Measurements from ENCODE around the gene DOCK4.

DOCK4 gene

DNA sequence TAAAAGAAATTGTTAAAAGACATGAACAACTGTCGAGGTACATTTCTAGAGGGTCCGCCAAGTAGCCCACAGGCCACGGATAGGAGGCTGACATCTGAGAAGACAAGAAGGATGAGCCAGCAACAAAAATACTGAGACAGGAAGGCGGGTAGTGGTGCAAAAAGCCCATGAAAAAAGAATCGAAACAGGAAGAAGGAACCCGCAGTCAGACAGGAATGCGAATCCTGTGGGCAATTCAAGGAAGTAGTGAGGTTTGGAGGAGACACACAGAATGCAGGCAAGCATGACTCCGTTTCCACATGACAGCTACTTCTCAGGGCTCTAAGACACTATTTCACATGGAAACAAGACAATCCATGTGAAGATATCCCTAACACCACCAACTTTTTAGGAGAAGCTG lies 125.2 kb downstream of the DOCK4 start:
- no peak for DNase-seq (ENCODE audit: low spot score)

GRCh38 chr7:112080441-112080840 lies 125.8 kb downstream of the DOCK4 start:
- no peak for DNase-seq (ENCODE audit: low spot score)

DNA sequence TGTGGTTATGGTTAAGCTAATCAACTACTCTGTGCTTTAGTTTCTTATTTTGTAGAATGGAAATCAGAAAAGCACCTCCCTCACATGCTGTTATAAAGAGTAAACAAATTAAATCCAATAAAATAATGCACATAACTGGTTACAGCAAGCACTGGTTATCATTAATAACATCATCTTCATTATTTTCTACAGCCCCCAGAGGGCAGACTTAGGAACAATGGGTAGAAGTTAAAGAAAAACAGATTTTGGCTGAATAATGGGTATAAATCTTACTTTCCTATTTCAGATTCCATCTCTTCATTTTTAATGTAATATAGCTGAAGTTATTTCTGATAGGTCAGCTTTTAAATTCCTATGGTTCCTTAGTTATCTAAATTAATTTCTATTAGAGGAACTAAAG lies 126.5 kb downstream of the DOCK4 start:
- no peak for DNase-seq (ENCODE audit: low spot score)

DNA sequence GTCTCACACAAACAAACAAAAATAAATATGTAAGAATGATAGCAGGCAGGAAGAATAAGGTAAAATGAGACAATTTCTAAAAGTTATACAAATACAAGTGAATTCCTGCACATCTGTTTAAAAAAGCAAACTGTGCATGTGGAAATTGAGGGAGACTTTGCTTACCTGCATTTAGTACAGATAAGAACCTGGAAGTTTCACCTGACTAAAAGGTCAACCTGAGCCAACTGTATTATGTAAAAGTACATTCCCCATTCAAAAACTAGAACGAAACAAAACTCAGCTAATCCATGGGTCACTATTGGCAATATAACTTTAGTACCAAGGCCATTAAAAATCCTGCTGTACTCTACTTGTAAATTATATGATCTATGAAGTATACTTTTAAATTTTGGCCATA lies 127.1 kb downstream of the DOCK4 start:
- DNase-seq (ENCODE audit: low spot score), result no peak

- DNase-seq (ENCODE audit: low spot score), result no peak
Observed at GRCh38 chr7:112076324-112076723, 129.9 kb downstream of the DOCK4 start.

DNA sequence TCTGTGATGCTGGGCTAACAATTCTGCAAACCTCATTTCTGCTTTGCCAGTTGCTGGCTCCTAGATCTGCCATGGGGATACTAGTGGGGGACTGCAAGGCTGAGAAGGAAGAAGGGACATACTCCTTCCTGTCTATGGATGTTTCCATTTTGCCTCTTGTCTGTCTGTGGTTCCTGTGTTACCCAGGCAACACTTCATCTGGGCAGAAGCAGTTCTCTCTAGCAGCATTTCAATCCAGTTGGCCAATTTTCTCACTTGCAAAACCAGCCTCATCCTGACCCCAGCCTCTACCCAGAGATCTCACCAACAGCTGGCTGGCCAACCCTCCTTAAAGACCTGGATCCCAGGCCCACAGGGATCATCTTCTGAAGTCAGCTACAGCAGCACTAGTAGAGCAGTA lies 131.7 kb downstream of the DOCK4 start:
- no peak for DNase-seq (ENCODE audit: low spot score)

DNA sequence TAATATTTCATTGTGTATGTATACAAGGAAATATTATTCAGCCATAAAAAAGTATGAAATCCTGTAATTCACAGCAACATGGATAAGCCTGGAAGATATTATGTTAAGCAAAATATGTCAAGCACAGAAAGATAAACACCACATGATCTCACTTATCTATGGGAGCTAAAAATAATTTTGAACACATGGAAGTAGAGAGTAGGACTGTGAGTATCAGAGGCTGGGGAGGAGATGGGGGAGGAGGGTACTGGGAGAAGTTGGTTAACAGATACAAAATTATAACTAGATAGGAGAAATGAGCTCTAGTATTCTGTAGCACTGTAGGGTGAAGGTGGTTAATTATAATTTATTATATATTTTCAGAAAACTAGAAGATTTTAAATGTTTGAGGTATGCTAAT lies 132.7 kb downstream of the DOCK4 start:
- no peak for DNase-seq (ENCODE audit: low spot score)

DNA sequence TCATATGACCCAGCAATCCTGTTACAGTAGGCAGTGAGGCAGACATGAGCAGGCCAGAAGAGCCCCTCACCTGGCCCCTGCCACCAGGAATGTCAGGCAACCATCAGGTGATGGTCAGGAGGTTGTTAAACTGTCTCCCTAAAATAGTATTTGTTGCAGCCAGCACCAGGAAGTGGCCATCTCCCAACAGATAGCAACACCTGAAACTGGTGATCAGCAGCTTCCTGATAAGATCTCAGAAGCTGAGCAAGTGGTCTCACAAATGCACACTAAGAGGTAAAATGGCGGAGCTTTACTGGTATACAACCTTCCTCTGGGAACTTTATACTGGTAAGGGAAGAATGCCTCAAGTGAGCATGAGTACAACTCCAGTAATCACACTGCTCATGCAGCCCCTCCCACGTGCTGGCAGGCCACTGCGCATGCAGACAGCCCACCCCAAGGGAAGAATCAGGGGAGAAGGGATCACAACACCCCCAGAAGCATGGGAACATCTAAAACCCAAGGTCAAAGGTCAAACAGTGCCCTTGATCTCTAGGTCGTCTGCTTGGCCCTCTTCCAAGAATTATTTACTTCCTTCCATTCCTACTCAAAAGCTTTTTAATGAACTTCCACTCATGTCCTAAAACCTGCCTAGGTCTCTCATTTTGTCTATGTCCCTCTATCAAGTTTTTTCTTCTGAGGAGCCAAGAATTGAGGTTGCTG lies 133.5 kb downstream of the DOCK4 start:
- no peak for DNase-seq (ENCODE audit: low spot score)

- DNase-seq (ENCODE audit: low spot score), result no peak
Observed at GRCh38 chr7:112071856-112072255, 134.3 kb downstream of the DOCK4 start.

DNA sequence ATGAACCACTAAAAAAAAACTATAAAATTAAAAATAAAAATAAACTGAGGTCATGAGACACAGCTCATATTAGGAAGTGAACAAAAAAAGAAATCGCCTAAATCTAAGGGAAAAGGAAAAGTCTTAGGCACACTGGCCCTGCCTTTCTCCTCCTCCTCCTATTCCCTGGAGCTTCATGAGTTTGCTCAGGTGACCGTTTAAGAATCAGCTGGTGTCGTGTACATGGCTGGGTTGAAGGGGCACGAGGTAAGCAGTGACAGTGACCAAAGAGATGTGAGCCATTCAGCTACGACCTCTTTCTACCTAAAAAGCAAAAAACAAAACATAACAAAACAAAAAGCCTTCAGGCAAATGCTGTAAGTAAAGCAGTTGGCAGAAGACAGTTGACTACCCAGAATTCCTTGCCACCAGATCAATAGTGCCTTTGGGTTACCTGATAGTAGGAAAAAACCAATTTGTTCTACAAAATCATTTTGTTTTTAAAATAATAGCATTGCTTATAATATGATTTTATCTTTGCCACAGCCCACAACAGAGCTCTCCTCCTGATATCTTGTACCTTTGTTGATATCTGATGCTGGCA lies 135.4 kb downstream of the DOCK4 start:
- no peak for DNase-seq (ENCODE audit: low spot score)

DNA sequence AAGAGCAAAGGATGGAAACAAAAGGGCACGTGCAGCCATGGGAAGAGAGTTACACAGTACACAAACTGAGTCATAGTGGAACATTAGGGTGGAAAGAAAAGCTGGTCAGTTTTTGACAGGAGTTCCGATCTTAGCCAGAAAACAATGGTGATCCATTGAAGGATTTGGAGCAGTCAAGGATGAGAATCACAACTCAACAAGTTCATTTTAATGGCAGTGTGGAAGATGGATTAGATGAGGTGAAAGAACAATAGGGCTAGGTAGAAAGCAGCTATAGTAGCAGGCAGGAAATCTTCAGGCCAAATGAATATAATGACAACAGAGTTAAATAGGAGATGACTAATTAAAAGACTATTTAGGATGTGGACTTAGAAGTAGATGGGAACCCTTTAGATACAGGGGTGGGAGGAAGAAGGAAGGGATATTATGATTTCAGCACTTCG lies 136.3 kb downstream of the DOCK4 start:
- DNase-seq (ENCODE audit: low spot score), result no peak

GRCh38 chr7:112068967-112069366 lies 137.2 kb downstream of the DOCK4 start:
- DNase-seq (ENCODE audit: low spot score), result no peak

GRCh38 chr7:112067632-112068540 lies 138.3 kb downstream of the DOCK4 start:
- DNase-seq (ENCODE audit: low spot score), result no peak

- DNase-seq (ENCODE audit: low spot score), result no peak
Observed at GRCh38 chr7:112067200-112067599, 139.0 kb downstream of the DOCK4 start.

DNA sequence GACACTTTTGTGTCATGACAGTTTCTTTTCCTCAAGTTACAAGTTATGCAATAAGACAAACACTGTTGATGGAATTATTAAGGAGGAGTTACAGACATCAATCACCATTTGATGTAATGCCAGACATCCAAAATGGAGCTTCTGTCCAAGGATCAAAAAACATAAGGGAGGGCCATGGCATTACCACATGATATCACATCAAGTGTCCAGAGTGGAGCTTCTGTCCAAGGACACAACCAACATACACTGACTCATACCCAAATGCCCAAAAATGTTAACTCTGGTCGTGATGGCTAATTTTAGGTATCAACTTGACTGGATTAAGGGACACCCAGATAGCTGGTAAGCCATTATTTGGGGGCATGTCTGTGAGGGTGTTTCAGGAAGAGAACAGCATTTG lies 140.4 kb downstream of the DOCK4 start:
- no peak for DNase-seq (ENCODE audit: low spot score)

- no peak for DNase-seq (ENCODE audit: low spot score)
Observed at GRCh38 chr7:112064627-112065385, 141.4 kb downstream of the DOCK4 start.

DNA sequence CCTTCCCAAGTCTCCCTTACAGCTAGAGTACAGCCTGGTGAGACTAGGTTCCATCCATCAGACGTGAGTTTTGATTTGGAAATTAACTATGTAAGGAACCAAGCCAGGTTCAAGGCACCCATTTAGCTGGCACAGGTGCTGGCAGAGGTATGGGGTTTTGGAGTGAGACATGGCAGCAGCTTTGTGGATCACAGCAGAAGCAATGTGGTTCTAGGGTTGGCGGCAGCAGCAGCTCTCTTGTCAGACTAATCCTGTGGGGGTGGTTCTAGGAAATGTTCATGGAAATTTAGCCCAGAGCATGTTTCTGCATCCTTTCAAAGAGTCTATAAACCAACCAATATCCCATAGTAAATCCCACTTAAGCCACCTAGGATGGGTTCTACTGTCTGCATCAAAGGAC lies 142.2 kb downstream of the DOCK4 start:
- DNase-seq (ENCODE audit: low spot score), result no peak

GRCh38 chr7:112061051-112061450 lies 145.1 kb downstream of the DOCK4 start:
- no peak for DNase-seq (ENCODE audit: low spot score)

GRCh38 chr7:112060625-112061024 lies 145.6 kb downstream of the DOCK4 start:
- no peak for DNase-seq (ENCODE audit: low spot score)

DNA sequence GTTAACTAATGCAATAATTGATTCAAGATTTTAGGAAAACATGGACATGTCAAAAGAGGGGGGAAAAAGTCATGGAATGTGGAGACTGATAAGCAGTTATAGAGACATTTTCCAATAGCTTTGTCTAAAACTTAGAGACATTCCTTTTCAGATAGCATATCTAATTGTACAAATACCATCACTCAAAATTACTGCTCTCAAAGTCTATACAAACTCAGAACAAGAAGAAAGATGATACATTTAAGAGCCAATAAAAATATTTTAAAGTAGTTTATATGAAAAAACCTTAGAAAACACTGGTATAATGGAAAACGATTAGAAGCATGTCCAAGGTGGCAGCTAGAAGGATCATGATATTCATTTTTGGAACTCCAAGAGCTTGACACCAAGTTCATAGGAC lies 146.5 kb downstream of the DOCK4 start:
- no peak for DNase-seq (ENCODE audit: low spot score)

DNA sequence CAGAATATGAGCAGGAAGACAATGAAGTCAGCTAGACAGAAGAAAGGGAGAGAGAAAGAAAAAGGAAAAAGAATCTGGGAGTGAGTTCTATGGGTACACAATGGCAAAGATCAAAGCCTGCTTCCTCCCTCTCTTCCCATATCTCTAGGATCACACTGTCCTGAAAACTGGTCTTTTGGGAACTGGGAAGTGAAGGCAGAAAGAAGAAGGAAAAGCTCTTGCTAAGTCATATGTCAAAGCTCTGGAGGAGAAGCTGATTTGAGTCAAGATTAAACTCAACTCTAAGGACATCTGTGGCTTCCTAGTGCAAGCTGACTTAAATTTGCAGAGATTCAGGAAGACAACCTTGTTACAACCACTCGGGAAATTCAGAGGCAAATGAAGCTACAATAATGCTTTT lies 147.5 kb downstream of the DOCK4 start:
- DNase-seq (ENCODE audit: low spot score), result no peak

DNA sequence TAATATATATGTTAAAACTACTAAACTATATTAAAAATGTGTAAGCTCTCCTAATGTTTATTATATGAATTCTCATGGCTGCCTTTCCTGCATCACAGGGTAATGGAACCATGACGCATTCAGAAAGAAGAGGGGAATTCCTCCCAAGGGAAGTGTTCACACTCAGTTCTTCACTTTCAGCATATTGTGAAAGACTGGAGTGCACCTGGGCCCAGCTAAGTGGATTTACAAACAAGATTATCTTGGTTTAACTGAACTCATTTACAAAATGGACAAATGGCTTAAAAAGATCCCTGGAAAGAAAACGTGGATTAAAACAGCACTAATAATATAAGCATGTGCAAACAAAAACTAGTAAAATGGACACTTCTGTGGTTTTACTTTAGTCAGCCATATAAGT lies 149.8 kb downstream of the DOCK4 start:
- DNase-seq (ENCODE audit: low spot score), result no peak
